GM23338 (cell line): ENCODE results near the gene ZNF429. TPM values are rescaled to one million over a fixed set of nuclear protein-coding genes. Genes with fewer than 3 reads are reported as not detected.

Source experiments
- ATAC-seq: fragments of 200-7000 bp; cut with Tn5 transposase; 3 replicates; pipeline ENCODE4 v1.9.1; 2020
- DNase-seq: peaks from one replicate; pipeline ENCODE4 v3.0.0-alpha.2; 2015; ENCODE audit warnings: low spot score
- H2AFZ ChIP-seq: fragments of 200-600 bp; sonication (generic); 2 replicates; pipeline ENCODE4 v1.8.0; 2016; ENCODE audit warnings: antibody characterized with exemption, mild to moderate bottlenecking, moderate library complexity
- H3F3A ChIP-seq: fragments of 200-600 bp; sonication (generic); replicated peaks from 2 replicates; pipeline ENCODE4 v1.8.0; 2017; ENCODE audit warnings: antibody characterized with exemption, mixed run types, low read depth
- H3K27ac ChIP-seq: fragments of 200-600 bp; sonication (generic); 2 replicates; pipeline ENCODE4 v1.6.1; 2016; ENCODE audit warnings: low read depth
- H3K27me3 ChIP-seq: fragments of 200-600 bp; sonication (generic); 2 replicates; pipeline ENCODE4 v1.8.0; 2016; ENCODE audit warnings: mild to moderate bottlenecking, mixed run types, moderate library complexity; ENCODE audit not compliant: insufficient read depth
- H3K36me3 ChIP-seq: fragments of 200-600 bp; sonication (generic); 2 replicates; pipeline ENCODE4 v1.8.0; 2016; ENCODE audit warnings: mild to moderate bottlenecking; ENCODE audit not compliant: insufficient read depth
- H3K4me1 ChIP-seq: fragments of 200-600 bp; sonication (generic); 2 replicates; pipeline ENCODE4 v1.8.0; 2016; ENCODE audit warnings: mild to moderate bottlenecking, moderate library complexity; ENCODE audit not compliant: insufficient read depth
- H3K4me2 ChIP-seq: fragments of 200-600 bp; sonication (generic); 2 replicates; pipeline ENCODE4 v1.7.1; 2017; ENCODE audit warnings: mixed run types
- H3K4me3 ChIP-seq: fragments of 200-600 bp; sonication (generic); 2 replicates; pipeline ENCODE4 v1.6.1; 2016; ENCODE audit warnings: mixed run types
- H3K79me2 ChIP-seq: fragments of 200-600 bp; sonication (generic); replicated peaks from 2 replicates; pipeline ENCODE4 v1.8.0; 2017; ENCODE audit warnings: mild to moderate bottlenecking; ENCODE audit not compliant: insufficient read depth
- H3K9me2 ChIP-seq: fragments of 200-600 bp; sonication (generic); 2 replicates; pipeline ENCODE4 v1.8.0; 2017; ENCODE audit not compliant: insufficient read depth
- H4K20me1 ChIP-seq: fragments of 200-600 bp; sonication (generic); replicated peaks from 2 replicates; pipeline ENCODE4 v1.8.0; 2017; ENCODE audit warnings: mild to moderate bottlenecking; ENCODE audit not compliant: insufficient read depth
- H3K27ac Mint-ChIP-seq: 2 replicates; pipeline ENCODE4 v1.8.0; 2020; ENCODE audit warnings: inconsistent platforms, mild to moderate bottlenecking, moderate library complexity, mixed read lengths
- H3K27me3 Mint-ChIP-seq: 3 replicates; pipeline ENCODE4 v1.8.0; 2022; ENCODE audit warnings: low read depth, mild to moderate bottlenecking, moderate library complexity, mixed read lengths, inconsistent platforms; ENCODE audit not compliant: insufficient read depth, poor library complexity
- H3K36me3 Mint-ChIP-seq: 3 replicates; pipeline ENCODE4 v1.8.0; 2021; ENCODE audit warnings: low read depth, mild to moderate bottlenecking, inconsistent platforms, moderate library complexity, mixed read lengths
- H3K4me1 Mint-ChIP-seq: 3 replicates; pipeline ENCODE4 v1.8.0; 2020; ENCODE audit warnings: mild to moderate bottlenecking, inconsistent platforms, mixed read lengths
- H3K4me3 Mint-ChIP-seq: 3 replicates; pipeline ENCODE4 v1.8.0; 2021; ENCODE audit warnings: moderate library complexity, mild to moderate bottlenecking, inconsistent platforms, mixed read lengths
- H3K9me3 Mint-ChIP-seq: 3 replicates; pipeline ENCODE4 v1.8.0; 2020; ENCODE audit warnings: moderate library complexity, mild to moderate bottlenecking, inconsistent platforms, mixed read lengths
- CREB1 ChIP-seq: fragments of 250-450 bp; sonication (Bioruptor Pico); IDR thresholded peaks from 2 replicates; pipeline ENCODE4 v1.5.0; 2020; ENCODE audit warnings: low read depth, mild to moderate bottlenecking, moderate library complexity
- EZH2 ChIP-seq: fragments of 200-600 bp; sonication (generic); IDR thresholded peaks from one replicate; pipeline ENCODE4 v1.8.0; 2017; ENCODE audit warnings: antibody characterized with exemption, mild to moderate bottlenecking, low read depth; ENCODE audit not compliant: unreplicated experiment
- EZH2phosphoT487 ChIP-seq: fragments of 200-600 bp; sonication (generic); IDR thresholded peaks from one replicate; pipeline ENCODE4 v1.8.1; 2018; ENCODE audit warnings: antibody characterized with exemption; ENCODE audit not compliant: unreplicated experiment
- JUNB ChIP-seq: IDR thresholded peaks from one replicate; pipeline ENCODE4 v1.6.1; 2016; ENCODE audit warnings: antibody characterized with exemption; ENCODE audit not compliant: unreplicated experiment
- NANOG ChIP-seq: IDR thresholded peaks from 2 replicates; pipeline ENCODE4 v1.6.1; 2016; ENCODE audit warnings: antibody characterized with exemption, borderline replicate concordance
- POLR2AphosphoS5 ChIP-seq: IDR thresholded peaks from 2 replicates; pipeline ENCODE4 v1.6.1; 2016; ENCODE audit warnings: antibody characterized with exemption, low read depth
- STAT1 ChIP-seq: IDR thresholded peaks from one replicate; pipeline ENCODE4 v1.6.1; 2016; ENCODE audit warnings: antibody characterized with exemption; ENCODE audit not compliant: unreplicated experiment
- ZNF114 ChIP-seq: fragments of 250-450 bp; sonication (Bioruptor Pico); IDR thresholded peaks from 2 replicates; pipeline ENCODE4 v1.5.0; 2020; ENCODE audit warnings: mild to moderate bottlenecking, moderate library complexity
- ZNF331 ChIP-seq: fragments of 250-450 bp; sonication (Bioruptor Pico); IDR thresholded peaks from 2 replicates; pipeline ENCODE4 v1.5.0; 2020; ENCODE audit warnings: low read depth, mild to moderate bottlenecking, moderate library complexity
- polyA plus RNA-seq: library from polyadenylated mRNA; unstranded; fragments of >200 nt; fragmentation: Nextera tagmentation; extraction: Ambion mirVana; gene quantifications from 2 replicates; pipeline ENCODE4 v1.2.1, GENCODE V29; 2016
- total RNA-seq: library from RNA; depleted of rRNA; stranded (reverse); fragments of >200 nt; shearing (Covaris generic); gene quantifications from 2 replicates; pipeline ENCODE4 v1.2.3, GENCODE V29; 2014
- TF ChIP-seq, protein P1 (sequence below), 2 experiments: fragments of 200-600 bp in 1 of 2; sonication (generic) in 1 of 2; conservative IDR thresholded peaks; 2 replicates each; pipeline versions ENCODE4 v1.5.1 to v1.6.1; 2016 to 2017; ENCODE audit warnings: antibody characterized with exemption in 2 of 2, low read depth in 2 of 2, mild to moderate bottlenecking in 2 of 2, moderate library complexity in 1 of 2
- TF ChIP-seq, protein P2 (sequence below): IDR thresholded peaks from 2 replicates; pipeline ENCODE4 v1.6.1; 2016; ENCODE audit warnings: antibody characterized with exemption
- TF ChIP-seq, protein P3 (sequence below): fragments of 250-450 bp; sonication (Bioruptor Pico); IDR thresholded peaks from 2 replicates; pipeline ENCODE4 v1.5.0; 2020; ENCODE audit warnings: mild to moderate bottlenecking, moderate library complexity
- TF ChIP-seq, protein P4 (sequence below): IDR thresholded peaks from one replicate; pipeline ENCODE4 v1.6.1; 2018; ENCODE audit warnings: antibody characterized with exemption; ENCODE audit not compliant: unreplicated experiment

Gene ZNF429
- total and polyA plus RNA-seq, 2 experiments from 2014 or later: 13.4 to 18.9 TPM

DNA sequence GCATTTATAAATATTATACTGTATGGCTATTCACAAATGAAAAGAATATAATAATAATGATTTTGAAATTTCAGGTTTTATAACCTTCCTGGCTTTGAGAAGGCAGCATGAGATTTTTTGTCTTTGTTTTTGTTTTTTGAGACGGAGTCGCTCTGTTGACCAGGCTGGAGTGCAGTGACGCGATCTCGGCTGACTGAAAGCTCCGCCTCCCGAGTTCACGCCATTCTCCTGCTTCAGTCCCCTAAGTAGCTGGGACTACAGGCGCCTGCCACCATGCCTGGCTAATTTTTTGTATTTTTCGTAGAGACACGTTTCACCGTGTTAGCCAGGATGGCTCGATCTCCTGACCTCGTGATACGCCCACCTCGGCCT, 64.1 kb downstream of the ZNF429 start:
- H3K4me1 Mint-ChIP-seq: no peaks in the 10 kb centered on the region
- peaks cover 5% of the 10 kb centered on the region for H3K36me3 Mint-ChIP-seq
- no peak overlapping the region for H3K27ac ChIP-seq
- H3K79me2 ChIP-seq: no peaks in the 10 kb centered on the region
- H3K9me2 ChIP-seq: no peaks in the 10 kb centered on the region
- no peaks in the 10 kb centered on the region for H4K20me1 ChIP-seq
- no peak overlapping the region for H2AFZ ChIP-seq
- H3K4me2 ChIP-seq: no peak overlapping the region
- no peak overlapping the region for H3K4me3 Mint-ChIP-seq
- H3K4me1 ChIP-seq: no peaks in the 10 kb centered on the region
- peaks cover 27% of the 10 kb centered on the region for H3K9me3 Mint-ChIP-seq
- no peak overlapping the region for H3K4me3 ChIP-seq
- DNase-seq: no peak
- no peak for TF ChIP-seq EZH2phosphoT487
- no peak for TF ChIP-seq STAT1
- TF ChIP-seq ZNF114: no peak
- TF ChIP-seq, protein P1, sequence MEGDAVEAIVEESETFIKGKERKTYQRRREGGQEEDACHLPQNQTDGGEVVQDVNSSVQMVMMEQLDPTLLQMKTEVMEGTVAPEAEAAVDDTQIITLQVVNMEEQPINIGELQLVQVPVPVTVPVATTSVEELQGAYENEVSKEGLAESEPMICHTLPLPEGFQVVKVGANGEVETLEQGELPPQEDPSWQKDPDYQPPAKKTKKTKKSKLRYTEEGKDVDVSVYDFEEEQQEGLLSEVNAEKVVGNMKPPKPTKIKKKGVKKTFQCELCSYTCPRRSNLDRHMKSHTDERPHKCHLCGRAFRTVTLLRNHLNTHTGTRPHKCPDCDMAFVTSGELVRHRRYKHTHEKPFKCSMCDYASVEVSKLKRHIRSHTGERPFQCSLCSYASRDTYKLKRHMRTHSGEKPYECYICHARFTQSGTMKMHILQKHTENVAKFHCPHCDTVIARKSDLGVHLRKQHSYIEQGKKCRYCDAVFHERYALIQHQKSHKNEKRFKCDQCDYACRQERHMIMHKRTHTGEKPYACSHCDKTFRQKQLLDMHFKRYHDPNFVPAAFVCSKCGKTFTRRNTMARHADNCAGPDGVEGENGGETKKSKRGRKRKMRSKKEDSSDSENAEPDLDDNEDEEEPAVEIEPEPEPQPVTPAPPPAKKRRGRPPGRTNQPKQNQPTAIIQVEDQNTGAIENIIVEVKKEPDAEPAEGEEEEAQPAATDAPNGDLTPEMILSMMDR (conservative IDR thresholded peaks at IDR 0.05; ENCODE audit: low read depth in 2 of 2): no peak
- no peak for TF ChIP-seq POLR2AphosphoS5
- TF ChIP-seq ZNF331 (CRISPR knock-in tag): no peak
- no peak for TF ChIP-seq CREB1 (CRISPR knock-in tag)
- TF ChIP-seq EZH2: no peak
- TF ChIP-seq, protein P2, sequence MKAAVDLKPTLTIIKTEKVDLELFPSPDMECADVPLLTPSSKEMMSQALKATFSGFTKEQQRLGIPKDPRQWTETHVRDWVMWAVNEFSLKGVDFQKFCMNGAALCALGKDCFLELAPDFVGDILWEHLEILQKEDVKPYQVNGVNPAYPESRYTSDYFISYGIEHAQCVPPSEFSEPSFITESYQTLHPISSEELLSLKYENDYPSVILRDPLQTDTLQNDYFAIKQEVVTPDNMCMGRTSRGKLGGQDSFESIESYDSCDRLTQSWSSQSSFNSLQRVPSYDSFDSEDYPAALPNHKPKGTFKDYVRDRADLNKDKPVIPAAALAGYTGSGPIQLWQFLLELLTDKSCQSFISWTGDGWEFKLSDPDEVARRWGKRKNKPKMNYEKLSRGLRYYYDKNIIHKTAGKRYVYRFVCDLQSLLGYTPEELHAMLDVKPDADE: no peak
- TF ChIP-seq JUNB: no peak
- TF ChIP-seq, protein P3, sequence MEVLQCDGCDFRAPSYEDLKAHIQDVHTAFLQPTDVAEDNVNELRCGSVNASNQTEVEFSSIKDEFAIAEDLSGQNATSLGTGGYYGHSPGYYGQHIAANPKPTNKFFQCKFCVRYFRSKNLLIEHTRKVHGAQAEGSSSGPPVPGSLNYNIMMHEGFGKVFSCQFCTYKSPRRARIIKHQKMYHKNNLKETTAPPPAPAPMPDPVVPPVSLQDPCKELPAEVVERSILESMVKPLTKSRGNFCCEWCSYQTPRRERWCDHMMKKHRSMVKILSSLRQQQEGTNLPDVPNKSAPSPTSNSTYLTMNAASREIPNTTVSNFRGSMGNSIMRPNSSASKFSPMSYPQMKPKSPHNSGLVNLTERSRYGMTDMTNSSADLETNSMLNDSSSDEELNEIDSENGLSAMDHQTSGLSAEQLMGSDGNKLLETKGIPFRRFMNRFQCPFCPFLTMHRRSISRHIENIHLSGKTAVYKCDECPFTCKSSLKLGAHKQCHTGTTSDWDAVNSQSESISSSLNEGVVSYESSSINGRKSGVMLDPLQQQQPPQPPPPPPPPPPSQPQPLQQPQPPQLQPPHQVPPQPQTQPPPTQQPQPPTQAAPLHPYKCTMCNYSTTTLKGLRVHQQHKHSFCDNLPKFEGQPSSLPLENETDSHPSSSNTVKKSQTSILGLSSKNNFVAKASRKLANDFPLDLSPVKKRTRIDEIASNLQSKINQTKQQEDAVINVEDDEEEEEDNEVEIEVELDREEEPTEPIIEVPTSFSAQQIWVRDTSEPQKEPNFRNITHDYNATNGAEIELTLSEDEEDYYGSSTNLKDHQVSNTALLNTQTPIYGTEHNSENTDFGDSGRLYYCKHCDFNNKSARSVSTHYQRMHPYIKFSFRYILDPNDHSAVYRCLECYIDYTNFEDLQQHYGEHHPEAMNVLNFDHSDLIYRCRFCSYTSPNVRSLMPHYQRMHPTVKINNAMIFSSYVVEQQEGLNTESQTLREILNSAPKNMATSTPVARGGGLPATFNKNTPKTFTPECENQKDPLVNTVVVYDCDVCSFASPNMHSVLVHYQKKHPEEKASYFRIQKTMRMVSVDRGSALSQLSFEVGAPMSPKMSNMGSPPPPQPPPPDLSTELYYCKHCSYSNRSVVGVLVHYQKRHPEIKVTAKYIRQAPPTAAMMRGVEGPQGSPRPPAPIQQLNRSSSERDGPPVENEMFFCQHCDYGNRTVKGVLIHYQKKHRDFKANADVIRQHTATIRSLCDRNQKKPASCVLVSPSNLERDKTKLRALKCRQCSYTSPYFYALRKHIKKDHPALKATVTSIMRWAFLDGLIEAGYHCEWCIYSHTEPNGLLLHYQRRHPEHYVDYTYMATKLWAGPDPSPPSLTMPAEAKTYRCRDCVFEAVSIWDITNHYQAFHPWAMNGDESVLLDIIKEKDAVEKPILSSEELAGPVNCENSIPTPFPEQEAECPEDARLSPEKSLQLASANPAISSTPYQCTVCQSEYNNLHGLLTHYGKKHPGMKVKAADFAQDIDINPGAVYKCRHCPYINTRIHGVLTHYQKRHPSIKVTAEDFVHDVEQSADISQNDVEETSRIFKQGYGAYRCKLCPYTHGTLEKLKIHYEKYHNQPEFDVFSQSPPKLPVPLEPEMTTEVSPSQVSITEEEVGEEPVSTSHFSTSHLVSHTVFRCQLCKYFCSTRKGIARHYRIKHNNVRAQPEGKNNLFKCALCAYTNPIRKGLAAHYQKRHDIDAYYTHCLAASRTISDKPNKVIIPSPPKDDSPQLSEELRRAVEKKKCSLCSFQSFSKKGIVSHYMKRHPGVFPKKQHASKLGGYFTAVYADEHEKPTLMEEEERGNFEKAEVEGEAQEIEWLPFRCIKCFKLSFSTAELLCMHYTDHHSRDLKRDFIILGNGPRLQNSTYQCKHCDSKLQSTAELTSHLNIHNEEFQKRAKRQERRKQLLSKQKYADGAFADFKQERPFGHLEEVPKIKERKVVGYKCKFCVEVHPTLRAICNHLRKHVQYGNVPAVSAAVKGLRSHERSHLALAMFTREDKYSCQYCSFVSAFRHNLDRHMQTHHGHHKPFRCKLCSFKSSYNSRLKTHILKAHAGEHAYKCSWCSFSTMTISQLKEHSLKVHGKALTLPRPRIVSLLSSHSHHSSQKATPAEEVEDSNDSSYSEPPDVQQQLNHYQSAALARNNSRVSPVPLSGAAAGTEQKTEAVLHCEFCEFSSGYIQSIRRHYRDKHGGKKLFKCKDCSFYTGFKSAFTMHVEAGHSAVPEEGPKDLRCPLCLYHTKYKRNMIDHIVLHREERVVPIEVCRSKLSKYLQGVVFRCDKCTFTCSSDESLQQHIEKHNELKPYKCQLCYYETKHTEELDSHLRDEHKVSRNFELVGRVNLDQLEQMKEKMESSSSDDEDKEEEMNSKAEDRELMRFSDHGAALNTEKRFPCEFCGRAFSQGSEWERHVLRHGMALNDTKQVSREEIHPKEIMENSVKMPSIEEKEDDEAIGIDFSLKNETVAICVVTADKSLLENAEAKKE: no peak
- TF ChIP-seq, protein P4, sequence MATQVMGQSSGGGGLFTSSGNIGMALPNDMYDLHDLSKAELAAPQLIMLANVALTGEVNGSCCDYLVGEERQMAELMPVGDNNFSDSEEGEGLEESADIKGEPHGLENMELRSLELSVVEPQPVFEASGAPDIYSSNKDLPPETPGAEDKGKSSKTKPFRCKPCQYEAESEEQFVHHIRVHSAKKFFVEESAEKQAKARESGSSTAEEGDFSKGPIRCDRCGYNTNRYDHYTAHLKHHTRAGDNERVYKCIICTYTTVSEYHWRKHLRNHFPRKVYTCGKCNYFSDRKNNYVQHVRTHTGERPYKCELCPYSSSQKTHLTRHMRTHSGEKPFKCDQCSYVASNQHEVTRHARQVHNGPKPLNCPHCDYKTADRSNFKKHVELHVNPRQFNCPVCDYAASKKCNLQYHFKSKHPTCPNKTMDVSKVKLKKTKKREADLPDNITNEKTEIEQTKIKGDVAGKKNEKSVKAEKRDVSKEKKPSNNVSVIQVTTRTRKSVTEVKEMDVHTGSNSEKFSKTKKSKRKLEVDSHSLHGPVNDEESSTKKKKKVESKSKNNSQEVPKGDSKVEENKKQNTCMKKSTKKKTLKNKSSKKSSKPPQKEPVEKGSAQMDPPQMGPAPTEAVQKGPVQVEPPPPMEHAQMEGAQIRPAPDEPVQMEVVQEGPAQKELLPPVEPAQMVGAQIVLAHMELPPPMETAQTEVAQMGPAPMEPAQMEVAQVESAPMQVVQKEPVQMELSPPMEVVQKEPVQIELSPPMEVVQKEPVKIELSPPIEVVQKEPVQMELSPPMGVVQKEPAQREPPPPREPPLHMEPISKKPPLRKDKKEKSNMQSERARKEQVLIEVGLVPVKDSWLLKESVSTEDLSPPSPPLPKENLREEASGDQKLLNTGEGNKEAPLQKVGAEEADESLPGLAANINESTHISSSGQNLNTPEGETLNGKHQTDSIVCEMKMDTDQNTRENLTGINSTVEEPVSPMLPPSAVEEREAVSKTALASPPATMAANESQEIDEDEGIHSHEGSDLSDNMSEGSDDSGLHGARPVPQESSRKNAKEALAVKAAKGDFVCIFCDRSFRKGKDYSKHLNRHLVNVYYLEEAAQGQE: no peak
- no peak for TF ChIP-seq NANOG
- no peaks in the 10 kb centered on the region for H3K36me3 ChIP-seq
- no peak overlapping the region for H3K27ac Mint-ChIP-seq
- peaks cover 7% of the 10 kb centered on the region for H3K27me3 Mint-ChIP-seq
- H3F3A ChIP-seq: no peaks in the 10 kb centered on the region
- H3K27me3 ChIP-seq: no peaks in the 10 kb centered on the region
- ATAC-seq: no peak
